Measurements from ENCODE around the gene PKP2.

Gene PKP2

GRCh38 chr12:32754111-32754510, 142.5 kb downstream of the PKP2 start:
- no peak for DNase-seq (ENCODE audit: low spot score)

- no peak for DNase-seq (ENCODE audit: low spot score)
Measured at GRCh38 chr12:32753605-32754004, 143.0 kb downstream of the PKP2 start.

GRCh38 chr12:32743264-32743663, 153.3 kb downstream of the PKP2 start:
- DNase-seq (ENCODE audit: low spot score): no peak

GRCh38 chr12:32742133-32742532, 154.4 kb downstream of the PKP2 start:
- no peak for DNase-seq (ENCODE audit: low spot score)

All from AG20443 (cell line).